Activated CD4-positive, alpha-beta T cell treated with anti-CD3 and anti-CD28 coated beads, Interleukin-2, amount 50 U/mL, for 24 hours (primary cell): Measurements from ENCODE around the gene PCDHGC3.

Source experiments
- DNase-seq, 2 donors: peaks; one replicate each; pipeline ENCODE4 v3.0.0-alpha.2; 2020; ENCODE audit warnings: low read depth in 1 of 2, low spot score in 1 of 2

Gene PCDHGC3

DNA sequence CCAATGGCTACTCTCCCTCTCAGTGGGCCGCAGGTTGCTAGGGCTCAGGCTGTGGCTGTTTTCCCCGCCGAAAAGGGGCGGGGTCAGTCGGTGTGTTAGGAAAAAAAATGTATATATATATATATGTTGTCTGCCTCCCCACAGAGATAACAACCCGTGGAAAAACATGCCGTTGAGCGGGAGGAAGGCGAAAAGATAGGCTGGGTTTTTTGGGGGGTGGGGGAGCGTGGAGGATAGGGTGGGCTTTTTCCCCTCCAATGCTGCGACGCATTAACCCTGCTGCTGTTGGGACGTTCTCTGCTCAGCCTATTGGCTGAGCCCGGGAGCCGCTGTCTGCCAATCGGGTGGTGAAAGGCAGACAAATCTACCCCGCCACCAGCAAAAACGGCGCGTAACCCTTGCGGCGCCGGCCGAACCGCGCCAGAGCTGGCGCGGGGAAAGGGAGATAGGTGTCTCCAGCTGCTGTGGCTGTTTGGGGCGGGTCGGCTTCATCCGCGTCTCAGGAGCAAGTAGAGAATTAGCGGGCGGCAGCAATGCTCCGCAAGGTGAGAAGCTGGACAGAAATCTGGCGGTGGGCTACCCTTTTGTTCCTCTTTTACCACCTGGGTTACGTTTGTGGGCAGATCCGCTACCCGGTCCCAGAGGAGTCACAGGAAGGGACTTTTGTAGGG is 9.0 kb downstream of the PCDHGC3 start, which contains the start of gene PCDHGC4:
TSS of gene PCDHGC4 (plus strand) at position 390 of the 671 bp plus-strand sequence. CDS start at position 534, 144 bp downstream.
- DNase-seq, result no peak

DNA sequence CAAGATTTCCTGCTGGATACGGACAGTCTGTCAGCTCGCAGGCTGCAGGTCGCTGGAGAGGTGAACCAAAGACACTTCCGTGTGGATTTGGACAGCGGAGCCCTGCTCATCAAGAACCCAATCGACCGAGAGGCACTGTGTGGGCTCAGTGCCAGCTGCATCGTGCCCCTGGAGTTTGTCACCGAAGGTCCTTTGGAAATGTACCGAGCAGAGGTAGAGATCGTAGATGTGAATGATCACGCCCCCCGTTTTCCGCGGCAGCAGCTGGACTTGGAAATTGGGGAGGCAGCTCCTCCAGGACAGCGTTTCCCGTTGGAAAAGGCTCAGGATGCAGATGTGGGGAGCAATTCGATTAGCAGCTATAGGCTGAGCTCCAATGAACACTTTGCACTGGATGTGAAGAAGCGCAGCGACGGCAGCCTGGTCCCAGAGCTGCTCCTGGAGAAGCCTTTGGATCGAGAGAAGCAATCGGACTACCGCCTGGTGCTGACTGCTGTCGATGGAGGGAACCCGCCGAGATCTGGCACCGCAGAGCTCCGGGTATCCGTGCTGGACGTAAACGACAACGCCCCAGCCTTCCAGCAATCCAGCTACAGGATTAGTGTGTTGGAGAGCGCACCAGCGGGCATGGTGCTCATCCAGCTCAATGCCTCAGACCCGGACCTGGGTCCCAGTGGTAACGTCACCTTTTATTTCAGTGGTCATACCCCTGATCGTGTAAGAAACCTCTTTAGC is 9.7 kb downstream of the PCDHGC3 start:
- DNase-seq, result no peak

DNA sequence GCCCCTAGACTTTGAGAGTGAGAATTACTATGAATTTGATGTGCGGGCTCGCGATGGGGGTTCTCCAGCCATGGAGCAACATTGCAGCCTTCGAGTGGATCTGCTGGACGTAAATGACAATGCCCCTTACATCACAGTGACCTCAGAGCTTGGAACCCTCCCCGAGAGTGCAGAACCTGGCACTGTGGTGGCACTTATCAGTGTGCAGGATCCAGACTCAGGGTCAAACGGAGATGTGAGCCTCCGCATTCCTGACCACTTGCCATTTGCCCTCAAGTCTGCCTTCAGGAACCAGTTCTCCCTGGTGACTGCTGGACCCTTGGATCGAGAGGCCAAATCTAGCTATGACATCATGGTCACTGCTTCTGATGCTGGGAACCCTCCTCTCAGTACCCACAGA is 10.3 kb downstream of the PCDHGC3 start:
- no peak for DNase-seq

DNA sequence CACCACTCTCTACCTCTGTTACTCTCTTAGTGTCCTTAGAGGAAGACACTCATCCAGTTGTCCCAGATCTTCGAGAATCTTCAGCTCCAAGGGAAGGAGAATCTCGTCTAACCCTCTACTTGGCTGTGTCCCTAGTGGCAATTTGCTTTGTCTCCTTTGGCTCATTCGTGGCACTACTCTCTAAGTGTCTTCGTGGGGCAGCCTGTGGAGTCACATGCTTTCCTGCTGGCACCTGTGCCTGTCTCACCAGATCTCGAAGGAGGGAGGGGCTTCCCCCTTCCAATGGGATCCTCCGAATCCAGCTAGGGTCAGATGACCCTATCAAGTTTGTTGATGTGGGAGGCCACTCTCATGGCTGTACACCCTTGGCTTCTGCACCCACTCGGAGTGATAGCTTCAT is 11.4 kb downstream of the PCDHGC3 start:
- DNase-seq, result no peak

DNA sequence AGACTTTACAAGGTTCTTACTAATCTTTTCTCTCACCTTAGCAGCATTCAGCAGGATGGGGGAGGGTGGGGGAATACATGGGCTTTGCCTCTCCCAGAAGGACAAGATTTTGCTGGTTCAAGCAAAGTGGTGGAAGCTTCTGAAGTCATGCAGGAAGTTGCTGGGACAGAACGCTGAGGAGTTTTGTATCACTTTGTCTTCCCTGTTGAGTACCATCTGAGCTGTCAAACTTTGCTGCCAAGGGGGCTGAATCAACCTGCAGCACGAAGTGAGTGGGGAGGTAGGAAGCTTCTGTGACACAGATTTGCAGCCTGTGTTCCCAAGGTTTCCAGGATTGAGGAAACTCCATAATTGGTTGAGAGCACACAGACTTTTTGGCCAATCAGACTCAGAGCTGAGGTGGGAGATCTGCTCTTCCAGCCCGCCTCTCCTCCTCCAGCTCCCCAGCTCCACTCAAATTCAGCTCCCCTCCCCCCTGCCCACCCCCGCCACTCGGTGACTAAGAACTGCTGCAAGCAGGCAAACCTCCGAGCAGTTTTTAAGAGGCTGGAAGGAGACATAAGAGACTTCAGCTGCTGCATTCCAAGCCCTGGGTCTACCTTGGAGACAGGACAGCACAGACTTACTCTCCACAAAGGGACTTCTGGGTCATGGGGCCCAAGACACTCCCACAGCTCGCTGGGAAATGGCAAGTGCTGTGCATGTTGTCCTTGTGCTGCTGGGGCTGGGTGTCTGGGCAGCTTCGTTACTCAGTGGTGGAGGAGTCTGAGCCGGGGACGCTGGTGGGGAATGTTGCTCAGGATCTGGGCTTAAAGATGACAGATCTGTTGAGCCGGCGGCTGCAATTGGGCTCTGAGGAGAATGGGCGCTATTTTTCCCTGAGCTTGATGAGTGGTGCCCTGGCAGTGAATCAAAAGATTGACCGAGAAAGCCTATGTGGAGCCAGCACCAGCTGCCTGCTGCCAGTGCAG is 13.1 kb downstream of the PCDHGC3 start, which contains the start of gene PCDHGC5:
TSS of gene PCDHGC5 (plus strand) at position 491 of the 971 bp plus-strand sequence. CDS start at position 651, 160 bp downstream.
- no peak for DNase-seq

DNA sequence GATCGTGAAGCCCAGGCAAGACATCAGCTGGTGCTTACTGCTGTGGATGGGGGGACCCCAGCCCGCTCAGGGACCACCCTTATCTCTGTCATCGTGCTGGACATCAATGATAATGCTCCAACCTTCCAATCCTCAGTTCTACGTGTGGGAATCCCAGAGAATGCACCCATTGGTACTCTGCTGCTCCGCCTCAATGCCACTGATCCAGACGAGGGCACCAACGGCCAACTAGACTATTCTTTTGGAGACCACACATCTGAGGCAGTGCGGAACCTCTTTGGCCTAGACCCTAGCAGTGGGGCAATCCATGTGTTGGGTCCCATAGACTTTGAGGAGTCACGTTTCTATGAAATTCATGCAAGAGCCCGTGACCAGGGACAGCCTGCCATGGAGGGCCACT is 14.1 kb downstream of the PCDHGC3 start:
- no peak for DNase-seq

DNA sequence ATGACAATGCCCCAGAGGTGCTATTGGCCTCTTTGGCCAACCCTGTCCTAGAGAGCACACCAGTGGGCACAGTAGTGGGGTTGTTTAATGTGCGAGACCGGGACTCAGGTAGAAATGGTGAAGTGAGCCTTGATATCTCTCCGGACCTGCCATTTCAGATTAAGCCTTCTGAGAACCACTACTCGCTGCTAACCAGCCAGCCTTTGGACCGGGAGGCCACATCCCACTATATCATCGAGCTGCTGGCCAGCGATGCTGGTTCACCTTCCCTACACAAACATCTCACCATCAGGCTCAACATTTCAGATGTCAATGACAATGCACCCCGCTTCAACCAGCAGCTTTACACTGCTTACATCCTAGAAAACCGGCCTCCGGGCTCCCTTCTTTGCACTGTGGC is 14.5 kb downstream of the PCDHGC3 start:
- DNase-seq, result no peak

DNA sequence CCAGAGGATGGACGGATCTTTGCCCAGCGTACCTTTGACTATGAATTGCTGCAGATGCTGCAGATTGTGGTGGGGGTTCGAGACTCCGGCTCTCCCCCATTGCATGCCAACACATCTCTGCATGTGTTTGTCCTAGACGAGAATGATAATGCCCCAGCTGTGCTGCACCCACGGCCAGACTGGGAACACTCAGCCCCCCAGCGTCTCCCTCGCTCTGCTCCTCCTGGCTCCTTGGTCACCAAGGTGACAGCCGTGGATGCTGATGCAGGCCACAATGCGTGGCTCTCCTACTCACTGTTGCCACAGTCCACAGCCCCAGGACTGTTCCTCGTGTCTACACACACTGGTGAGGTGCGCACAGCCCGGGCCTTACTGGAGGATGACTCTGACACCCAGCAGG is 15.0 kb downstream of the PCDHGC3 start:
- no peak for DNase-seq

DNA sequence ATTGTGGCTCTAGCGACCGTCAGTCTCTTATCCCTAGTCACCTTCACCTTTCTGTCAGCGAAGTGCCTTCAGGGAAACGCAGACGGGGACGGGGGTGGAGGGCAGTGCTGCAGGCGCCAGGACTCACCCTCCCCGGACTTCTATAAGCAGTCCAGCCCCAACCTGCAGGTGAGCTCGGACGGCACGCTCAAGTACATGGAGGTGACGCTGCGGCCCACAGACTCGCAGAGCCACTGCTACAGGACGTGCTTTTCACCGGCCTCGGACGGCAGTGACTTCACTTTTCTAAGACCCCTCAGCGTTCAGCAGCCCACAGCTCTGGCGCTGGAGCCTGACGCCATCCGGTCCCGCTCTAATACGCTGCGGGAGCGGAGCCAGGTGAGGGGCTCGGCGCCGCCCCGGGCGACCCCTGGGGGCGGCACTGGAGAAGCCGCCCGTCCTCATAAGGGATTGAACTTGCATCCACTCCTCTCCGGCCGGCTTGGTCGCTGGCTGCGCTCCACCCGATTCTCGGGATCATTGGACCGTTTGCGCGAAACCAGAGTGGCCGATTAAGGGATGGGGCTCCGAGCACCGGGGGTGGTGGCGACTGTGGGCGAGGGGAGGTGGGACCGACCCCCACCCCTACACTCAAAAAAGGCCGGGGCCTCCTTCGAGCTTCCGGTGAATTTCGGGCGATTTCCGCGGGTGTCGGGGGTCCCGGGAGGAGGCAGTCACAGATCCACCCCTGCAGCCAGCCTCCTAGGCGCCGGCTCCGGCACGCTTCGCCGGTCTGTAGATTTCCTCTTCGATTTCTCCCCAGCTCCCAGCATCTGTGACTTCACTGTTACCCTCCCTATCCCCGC is 15.8 kb downstream of the PCDHGC3 start:
- no peak for DNase-seq

DNA sequence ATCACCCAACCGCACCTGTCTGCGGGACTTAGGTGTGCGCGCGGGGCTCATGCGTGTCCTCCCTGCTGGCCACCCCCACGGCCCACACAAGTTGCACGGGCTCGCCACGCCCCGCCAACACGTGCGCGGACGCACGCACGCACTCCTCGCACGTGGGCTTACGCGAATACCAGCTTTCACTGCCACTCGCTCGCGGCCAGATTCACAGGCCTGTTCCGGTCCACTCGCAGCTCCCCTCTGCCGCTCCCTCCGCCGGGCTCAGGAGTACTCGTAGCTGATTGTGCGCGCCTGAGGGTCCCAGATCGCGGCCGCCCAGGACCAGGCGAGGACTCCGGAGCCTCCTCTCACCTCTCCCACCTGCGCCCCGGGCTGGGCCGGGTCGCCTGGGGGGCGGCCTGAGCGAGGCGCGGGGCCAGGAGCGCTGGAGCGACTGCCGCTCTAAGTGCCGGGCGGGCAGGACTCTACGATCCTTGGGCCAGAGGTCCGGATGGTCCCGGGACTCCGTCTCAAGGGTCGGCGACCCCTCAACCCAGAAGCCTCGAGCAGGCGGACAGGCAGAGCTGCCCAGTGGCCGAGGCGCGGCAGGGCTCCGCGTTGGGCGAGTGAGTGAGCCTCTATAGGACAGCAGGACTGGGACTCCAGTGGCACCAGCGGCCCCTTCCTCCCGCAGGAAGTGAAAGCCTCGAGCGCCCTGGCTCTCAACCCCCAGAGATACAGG is 16.6 kb downstream of the PCDHGC3 start:
- DNase-seq, result no peak

DNA sequence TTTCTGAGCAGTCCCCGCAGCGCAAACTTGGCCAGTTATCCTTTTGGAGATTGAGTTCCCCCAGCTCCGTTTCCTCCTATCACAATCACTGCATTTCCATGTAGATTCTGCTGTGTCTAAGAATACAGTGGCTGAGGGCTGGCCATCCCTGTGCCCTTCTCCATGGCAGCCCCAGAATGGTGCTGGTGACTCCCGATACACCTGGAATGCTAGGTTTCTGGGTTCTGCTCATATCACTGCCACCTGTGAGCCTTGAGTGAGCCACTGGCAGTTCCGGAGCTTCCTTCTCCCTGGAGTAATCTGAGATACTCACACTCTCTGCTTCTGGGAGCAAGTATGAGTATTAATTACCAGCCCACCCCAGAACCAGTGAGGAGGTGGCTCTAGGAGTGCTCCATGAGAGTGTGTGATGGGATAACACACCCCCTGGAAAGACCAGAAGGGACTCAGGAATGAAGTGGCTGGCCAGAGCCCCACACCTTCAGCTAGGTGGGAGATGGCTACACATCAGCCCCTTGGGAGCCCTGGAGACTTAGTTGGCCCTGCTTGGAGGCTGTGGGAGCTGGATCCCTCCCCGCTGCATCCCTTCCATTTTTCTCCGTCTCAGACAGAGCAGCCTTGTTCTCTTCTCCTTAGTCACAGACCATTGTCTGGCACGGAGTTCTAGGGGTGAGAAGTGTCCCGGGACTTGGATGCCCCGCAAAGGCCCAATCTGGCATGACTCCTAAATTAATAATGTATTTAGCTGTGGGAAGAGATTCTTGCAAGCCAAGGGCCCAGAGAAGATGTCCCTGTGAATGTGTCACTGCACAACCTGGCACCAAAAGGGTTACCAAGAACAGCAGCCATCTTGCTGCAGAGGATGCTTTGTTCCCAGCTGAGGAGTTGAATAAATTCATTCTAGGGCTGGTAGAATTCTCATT is 18.0 kb downstream of the PCDHGC3 start:
- DNase-seq, result no peak

DNA sequence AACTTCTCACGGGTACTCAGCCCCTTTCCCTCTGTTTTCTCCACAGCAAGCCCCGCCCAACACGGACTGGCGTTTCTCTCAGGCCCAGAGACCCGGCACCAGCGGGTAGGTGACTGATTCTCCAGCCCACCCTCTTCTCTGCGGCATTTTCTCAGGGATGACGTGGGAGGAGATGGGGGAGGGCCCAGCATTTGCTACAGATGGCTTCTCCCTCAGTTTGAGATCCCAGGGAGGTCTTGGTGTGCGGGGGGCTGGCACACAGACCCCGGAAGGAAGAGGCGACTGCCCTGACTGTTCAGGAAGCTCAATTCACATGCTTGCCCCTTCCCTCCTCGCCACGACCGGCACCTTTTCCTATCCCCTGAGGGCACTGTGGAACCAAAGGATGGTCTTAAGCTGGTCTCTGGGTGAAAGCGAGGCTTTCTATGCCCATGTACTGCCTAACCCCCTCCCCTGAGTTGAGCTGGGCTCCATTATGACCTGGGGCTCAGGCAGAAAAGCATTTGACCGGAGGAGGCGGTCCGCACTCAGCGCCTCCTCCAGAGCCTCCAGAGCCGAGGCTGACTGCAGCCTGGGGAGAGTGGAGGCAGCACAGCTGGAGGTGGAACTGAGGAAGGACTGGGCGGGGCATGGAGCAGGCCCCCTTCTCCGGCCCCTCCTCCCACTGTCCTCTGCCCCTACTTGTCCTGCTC is 19.1 kb downstream of the PCDHGC3 start:
- no peak for DNase-seq

DNA sequence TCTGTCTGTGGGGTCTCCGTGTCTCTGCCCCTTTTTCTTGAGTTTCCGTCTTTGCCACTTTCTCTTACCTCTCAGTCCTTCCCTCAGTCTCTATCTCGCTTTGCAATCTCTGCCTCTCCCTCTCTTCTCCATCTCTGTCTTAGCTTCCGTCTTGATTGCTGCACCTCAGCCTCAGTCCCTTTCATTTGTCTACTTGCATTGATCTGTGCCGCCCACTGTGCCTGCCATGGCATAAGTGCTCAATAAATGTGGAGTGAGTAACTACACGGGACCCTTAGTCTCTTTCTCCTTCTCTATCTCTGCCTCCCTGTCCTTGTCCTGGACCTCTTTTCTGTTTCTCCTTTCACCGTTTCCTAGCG is 19.7 kb downstream of the PCDHGC3 start:
- DNase-seq, result no peak

DNA sequence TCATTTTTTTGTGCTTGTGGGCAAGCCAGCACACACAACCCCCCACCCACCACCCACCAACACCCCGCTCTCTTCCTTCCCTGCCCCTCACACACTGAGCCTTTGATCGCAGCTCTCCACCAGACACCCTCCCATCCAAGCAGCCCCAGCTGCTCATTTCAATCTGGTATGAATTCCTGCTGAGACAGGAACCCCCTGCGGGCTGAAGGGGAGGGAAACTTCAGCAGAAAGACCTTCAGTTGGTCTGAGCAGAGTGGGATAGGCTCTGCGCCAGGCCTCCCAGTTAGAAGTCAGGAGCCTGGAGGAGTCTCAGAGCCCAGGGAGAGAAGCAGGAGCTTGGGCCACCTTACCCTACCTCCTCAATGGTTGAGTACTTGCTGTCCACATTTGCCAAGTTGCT is 20.3 kb downstream of the PCDHGC3 start:
- no peak for DNase-seq

DNA sequence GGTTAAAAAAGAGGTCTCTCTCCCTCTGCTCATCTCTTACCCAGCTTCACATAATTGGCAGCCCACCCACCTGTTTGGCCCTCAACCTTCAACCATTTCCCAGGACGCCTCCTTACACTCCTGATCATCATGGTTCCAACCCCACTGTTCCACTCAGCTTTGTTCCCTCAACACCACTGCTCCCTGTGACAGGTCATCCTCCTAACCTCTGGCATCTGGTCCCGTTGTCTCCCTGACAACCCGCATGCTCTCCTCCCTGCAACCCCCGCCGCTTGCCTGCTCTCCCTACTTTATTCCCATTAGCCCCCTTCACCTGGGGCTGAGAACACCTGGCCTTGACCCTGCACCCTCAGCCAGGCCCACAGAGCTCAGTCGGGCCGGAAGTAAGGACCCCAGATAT is 26.0 kb downstream of the PCDHGC3 start:
- DNase-seq, result no peak

DNA sequence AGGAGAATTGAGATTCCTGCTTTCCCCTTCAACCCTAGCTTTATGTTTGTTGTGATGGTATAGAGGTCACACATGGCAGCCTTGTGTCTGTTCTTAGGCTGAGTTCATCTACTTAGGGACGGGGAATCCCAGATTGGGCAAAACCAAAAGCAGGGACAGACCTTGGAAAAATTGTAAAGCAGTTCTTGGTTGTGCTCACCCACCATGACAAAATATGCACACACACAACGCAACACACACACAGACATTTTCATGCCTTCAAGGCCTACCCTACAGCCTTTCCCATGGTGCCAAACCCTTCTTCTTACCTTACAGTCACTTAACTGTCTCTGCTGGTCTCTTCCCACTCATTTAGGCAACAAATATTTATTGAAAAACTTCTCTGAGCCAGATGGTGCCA is 27.9 kb downstream of the PCDHGC3 start:
- DNase-seq, result no peak

DNA sequence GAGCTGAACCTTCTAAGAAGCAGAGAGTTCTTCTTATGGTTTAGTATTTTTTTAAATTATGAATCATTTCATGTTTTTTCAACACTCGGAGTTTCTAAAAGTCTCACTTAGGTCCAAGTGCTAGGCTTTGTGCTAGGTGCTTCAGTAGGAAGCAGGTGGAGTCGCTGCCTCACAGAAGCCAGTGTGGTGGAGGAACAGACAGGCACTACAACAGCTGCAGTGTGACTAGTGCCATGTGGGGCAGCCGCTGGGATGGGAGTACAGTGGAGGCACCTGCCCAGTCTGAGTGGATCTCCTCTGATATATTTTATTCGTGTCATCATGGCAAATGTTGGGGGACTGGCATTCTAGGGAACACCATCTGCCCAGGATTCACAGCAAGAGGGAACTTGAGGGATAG is 28.4 kb downstream of the PCDHGC3 start:
- no peak for DNase-seq

DNA sequence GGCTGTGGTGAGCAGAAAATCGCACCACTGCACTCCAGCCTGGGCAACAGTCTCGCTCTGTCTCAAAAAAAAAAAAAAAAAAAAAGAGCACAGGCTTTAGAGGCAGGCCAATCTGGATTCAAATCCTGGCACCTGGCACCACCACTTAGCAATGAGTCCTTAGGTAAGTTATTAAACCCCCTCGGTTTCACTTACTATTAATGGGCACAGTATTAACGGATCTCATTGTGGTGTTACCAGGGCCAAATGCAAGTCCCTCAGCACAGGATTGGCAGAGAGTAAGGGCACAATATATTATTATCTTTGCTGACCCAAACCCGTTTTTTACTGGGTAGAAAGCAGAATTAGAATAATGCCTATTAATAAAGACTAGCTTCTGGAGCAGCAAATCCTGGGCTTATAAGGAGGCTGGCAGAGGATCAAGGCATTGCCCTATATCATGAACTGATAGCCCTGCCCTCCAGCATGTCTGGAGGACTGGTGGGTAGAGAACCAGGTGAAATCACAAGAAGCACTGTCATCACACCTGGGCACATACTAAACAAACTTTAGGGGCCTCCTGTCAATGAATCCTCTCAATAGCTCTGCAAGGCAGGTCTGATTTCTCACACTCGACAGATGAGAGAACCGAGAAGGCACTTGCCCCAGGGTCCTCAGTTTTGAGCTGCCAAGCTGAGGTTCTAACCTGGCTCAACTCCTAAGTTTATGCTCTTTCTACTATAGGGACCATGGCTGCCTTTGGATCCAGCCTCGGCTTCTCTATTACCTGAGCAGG is 30.8 kb downstream of the PCDHGC3 start:
- DNase-seq, result no peak
